Retinal pigment epithelial cell (primary cell): ENCODE results near the gene UQCR11.

Experiments
- DNase-seq: peaks from one replicate; pipeline ENCODE4 v3.0.0-alpha.2; 2010; ENCODE audit warnings: low read depth
- H3K4me3 ChIP-seq: 2 replicates; pipeline ENCODE4 v1.5.1; 2011; ENCODE audit warnings: mild to moderate bottlenecking, low read length, control low read depth, moderate library complexity
- CTCF ChIP-seq: conservative IDR thresholded peaks from 2 replicates; pipeline ENCODE4 v1.5.1; 2011; ENCODE audit warnings: low read depth, low read length, control low read depth, inconsistent platforms

Gene UQCR11

DNA sequence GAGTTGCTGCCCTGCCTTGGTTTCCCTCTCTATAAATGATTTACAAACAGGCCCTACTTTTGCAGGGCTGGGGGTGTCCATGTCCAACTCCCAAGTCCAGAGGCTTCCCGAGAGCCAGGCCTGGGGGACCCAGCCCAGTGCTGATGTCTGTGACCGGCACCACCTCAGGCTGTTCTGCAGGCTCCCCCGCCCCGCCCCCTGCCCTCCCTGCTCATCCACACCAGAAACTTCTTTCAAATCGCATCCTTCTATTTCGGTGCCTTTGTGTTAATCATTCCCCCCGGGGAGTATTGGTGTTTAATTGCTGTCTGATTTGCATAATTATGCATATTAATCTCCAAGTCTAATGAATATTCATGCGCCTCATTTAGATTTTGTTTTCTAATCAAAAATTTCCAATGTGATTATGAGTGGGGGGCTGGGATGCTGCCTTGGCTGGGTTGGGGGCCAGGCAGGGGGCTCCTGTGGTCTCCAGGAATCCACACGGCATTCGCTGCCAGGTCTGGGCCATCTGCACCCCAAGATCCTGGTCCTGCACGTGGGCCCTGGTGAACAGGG, 28.1 kb upstream of the UQCR11 start:
- no peak overlapping the region for H3K4me3 ChIP-seq
- TF ChIP-seq CTCF, result no peak
- DNase-seq, result no peak

GRCh38 chr19:1632462-1633268, 27.4 kb upstream of the UQCR11 start:
- TF ChIP-seq CTCF, result no peak
- H3K4me3 ChIP-seq, result no peak overlapping the region
- no peak for DNase-seq

DNA sequence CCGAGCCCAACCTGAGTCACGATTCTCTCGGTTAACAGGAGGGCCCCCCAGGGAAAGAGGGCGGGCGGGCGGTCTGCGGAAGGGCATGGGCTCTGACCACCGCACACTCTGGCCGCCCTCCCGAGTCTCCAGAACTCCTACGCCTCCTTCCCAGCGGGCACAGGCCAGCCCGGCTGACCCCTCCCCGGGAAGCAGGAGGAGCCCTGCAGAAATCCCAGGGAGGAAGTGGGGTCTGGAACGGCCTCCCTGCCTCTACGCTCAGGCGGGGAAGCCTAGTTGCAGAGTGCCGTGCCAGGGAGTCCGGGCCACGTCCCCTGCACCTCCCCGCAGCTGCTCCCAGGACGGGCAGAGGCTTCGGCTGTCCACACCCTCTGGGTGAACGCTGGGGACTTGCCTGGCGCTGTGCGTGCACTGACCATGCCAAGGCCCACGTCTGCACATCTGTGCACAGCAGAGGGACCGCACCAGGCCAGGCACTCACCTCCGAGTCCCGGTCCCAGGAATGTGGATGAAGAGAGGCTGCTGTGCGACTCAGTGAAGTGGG, 26.4 kb upstream of the UQCR11 start:
- no peak overlapping the region for H3K4me3 ChIP-seq
- no peak for TF ChIP-seq CTCF
- DNase-seq, result no peak

- H3K4me3 ChIP-seq, result no peak overlapping the region
- DNase-seq, result no peak
- no peak for TF ChIP-seq CTCF
Observed at GRCh38 chr19:1630811-1631210, 25.5 kb upstream of the UQCR11 start.

DNA sequence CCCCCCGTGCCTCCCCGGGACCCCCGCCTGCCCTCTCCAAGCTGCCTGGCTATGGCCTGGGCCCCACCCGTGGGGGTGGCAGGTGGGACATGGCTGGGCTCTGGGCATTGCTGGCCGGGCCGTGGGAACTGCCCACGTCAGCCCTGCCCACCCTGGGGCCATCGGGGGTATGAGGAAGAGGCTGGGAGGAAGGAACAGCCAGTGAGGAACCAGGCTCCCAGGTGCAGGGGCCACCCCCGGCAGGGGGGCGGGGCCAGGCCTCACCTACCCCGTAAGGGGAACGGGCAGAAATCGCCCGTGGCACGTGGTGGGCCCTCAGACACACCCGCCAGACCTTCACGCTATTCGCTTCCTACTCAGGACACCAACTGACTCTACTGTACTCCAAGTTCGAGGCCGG, 24.8 kb upstream of the UQCR11 start:
- no peak for TF ChIP-seq CTCF
- no peak overlapping the region for H3K4me3 ChIP-seq
- DNase-seq, result no peak

DNA sequence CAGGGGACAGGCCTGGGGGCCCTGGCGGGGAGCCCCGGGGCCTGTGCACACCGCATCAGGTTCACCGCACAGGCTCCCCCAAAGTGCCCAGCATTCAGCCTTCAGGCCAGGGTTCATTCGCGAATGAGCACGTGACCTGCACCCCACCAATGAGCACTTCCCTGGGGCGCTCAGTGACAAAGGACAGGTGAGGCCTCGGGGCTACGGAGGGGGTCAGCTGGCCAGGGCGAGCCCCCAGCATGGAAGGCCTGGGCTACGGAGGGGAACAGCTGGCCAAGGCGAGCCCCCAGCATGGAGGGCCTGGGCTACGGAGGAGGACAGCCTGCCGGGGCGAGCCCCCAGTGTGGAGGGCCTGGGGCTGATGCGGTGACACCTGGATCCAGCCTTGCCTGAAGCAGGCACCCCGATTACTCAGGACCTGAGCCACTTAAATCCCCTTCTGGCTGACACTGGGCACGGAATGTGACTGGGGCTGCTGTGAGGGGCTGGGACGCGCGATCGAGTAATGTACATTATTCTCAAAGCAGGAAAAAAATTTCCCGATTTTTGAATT, 24.1 kb upstream of the UQCR11 start:
- no peak for TF ChIP-seq CTCF
- H3K4me3 ChIP-seq, result no peak overlapping the region
- DNase-seq, result no peak
